Upper lobe of left lung (tissue), 6 donors: ENCODE results near the gene ZBTB11. TPM values are rescaled to one million over a fixed set of nuclear protein-coding genes. Genes with fewer than 3 reads are reported as not detected.

Source experiments
- ATAC-seq, 2 donors: fragments of 200-7000 bp; cut with Tn5 transposase; one replicate each; pipeline ENCODE4 v1.9.1; 2022; ENCODE audit warnings: mild to moderate bottlenecking in 2 of 2, moderate library complexity in 2 of 2; ENCODE audit not compliant: low FRiP score in 2 of 2
- DNase-seq, 2 donors: peaks; one replicate each; pipeline ENCODE4 v3.0.0-alpha.2; 2019 to 2020
- H3K27ac ChIP-seq, 4 donors: fragments of 200-600 bp; sonication (generic); one replicate each; pipeline ENCODE4 v1.5.1; 2016 to 2019
- H3K27me3 ChIP-seq, 4 donors: fragments of 200-600 bp; sonication (generic); one replicate each; pipeline ENCODE4 v1.5.1; 2017 to 2019
- H3K36me3 ChIP-seq, 4 donors: fragments of 200-600 bp; sonication (generic); one replicate each; pipeline ENCODE4 v1.5.1; 2016 to 2019
- H3K4me1 ChIP-seq, 4 donors: fragments of 200-600 bp; sonication (generic); one replicate each; pipeline ENCODE4 v1.5.1; 2018 to 2019
- H3K4me3 ChIP-seq, 4 donors: fragments of 200-600 bp; sonication (generic); one replicate each; pipeline ENCODE4 v1.5.1; 2017 to 2019; ENCODE audit warnings: mild to moderate bottlenecking in 2 of 4, moderate library complexity in 1 of 4
- H3K9me3 ChIP-seq, 4 donors: fragments of 200-600 bp; sonication (generic); one replicate each; pipeline ENCODE4 v1.5.1; 2018 to 2019
- CTCF ChIP-seq, 6 experiments: fragments of 450-650 bp in 4 of 6; fragments of 200-600 bp in 2 of 6; sonication (generic) in 2 of 6; IDR thresholded peaks; one replicate each; pipeline ENCODE4 v1.5.1; 2016 to 2019; ENCODE audit warnings: antibody characterized with exemption in 6 of 6
- EP300 ChIP-seq, 4 donors: sonication (generic); formaldehyde crosslinking; IDR thresholded peaks; one replicate each; pipeline ENCODE4 v1.5.1; 2017; ENCODE audit warnings: antibody characterized with exemption in 4 of 4, control low read depth in 2 of 4
- POLR2A ChIP-seq, 4 donors: fragments of 450-650 bp; IDR thresholded peaks; one replicate each; pipeline ENCODE4 v1.5.1; 2016 to 2017; ENCODE audit warnings: antibody characterized with exemption in 4 of 4, mild to moderate bottlenecking in 2 of 4
- POLR2AphosphoS5 ChIP-seq, 2 donors: sonication (generic); formaldehyde crosslinking; IDR thresholded peaks; one replicate each; pipeline ENCODE4 v1.5.1; 2017; ENCODE audit warnings: antibody characterized with exemption in 2 of 2
- WGBS, 2 donors: methylation state at CpG; one replicate each; pipeline ENCODE4 v1.1.5; 2017 to 2018; 5-methylcytosine and 5-hydroxymethylcytosine counted together
- total RNA-seq, 6 donors: library from RNA; depleted of rRNA in 4 of 6; stranded (reverse); fragments of >200 nt in 4 of 6; gene quantifications; one replicate each; pipeline versions ENCODE4 v1.1.0 to v1.2.1, GENCODE V29; 2016 to 2021
- donor health status: DM: no; HTN: no; CAD: no; lungs with moderate emphysema.
- donor health status: DM: no; HTN: yes; CAD: no; lungs with severe emphysema.

Gene ZBTB11
- total RNA-seq, 6 donors from 2014 or later, result 16.3 to 41.4 (median 19.8) TPM

- Histone ChIP-seq H3K9me3 (no peaks in the 10 kb centered on the region), H3K27me3 (no peaks in the 10 kb centered on the region), H3K4me1 (peaks cover 7 to 17% (median 12%) of the 10 kb centered on the region in 4 donors), H3K4me3 (no peak overlapping the region), H3K27ac (peak overlapping the region in 2 of 4 donors; percentile 35 to 63), H3K36me3 (peaks cover 0 to 4% (median 0%) of the 10 kb centered on the region in 4 donors)
- DNase-seq (no peak), ATAC-seq (no peak)
- 70 to 74% methylated on average over 7 of the region's 7 CpGs for WGBS, 2 donors
- TF ChIP-seq POLR2AphosphoS5 (IDR thresholded peaks at IDR 0.05), result no peak
- TF ChIP-seq POLR2A (IDR thresholded peaks at IDR 0.05), result no peak
- TF ChIP-seq EP300 (IDR thresholded peaks at IDR 0.05), result no peak
- TF ChIP-seq CTCF (IDR thresholded peaks at IDR 0.05), result no peak
Measured at GRCh38 chr3:101722394-101723173, 45.7 kb upstream of the ZBTB11 start.

- no peak for TF ChIP-seq CTCF (IDR thresholded peaks at IDR 0.05)
- no peak for TF ChIP-seq POLR2A (IDR thresholded peaks at IDR 0.05)
- no peak for TF ChIP-seq EP300 (IDR thresholded peaks at IDR 0.05)
- ATAC-seq, result no peak
- peak overlapping the region in 1 of 4 donors; percentile 63 for H3K27ac ChIP-seq
- no peaks in the 10 kb centered on the region for H3K27me3 ChIP-seq
- no peak overlapping the region for H3K4me3 ChIP-seq
- DNase-seq, result no peak
- H3K9me3 ChIP-seq, result no peaks in the 10 kb centered on the region
- peaks cover 7 to 17% (median 12%) of the 10 kb centered on the region in 4 donors for H3K4me1 ChIP-seq
- no peaks in the 10 kb centered on the region for H3K36me3 ChIP-seq
- 64 to 66% methylated on average over 10 of the region's 10 CpGs for WGBS, 2 donors
Measured at GRCh38 chr3:101720851-101721840, 44.2 kb upstream of the ZBTB11 start.

GRCh38 chr3:101719604-101720185 lies 42.8 kb upstream of the ZBTB11 start:
- WGBS, 2 donors, result 84 to 99% methylated on average over 3 of the region's 3 CpGs

GRCh38 chr3:101718455-101718854 lies 41.5 kb upstream of the ZBTB11 start:
- TF ChIP-seq POLR2A (IDR thresholded peaks at IDR 0.05) (no peak), EP300 (IDR thresholded peaks at IDR 0.05) (no peak), POLR2AphosphoS5 (IDR thresholded peaks at IDR 0.05) (no peak), CTCF (IDR thresholded peaks at IDR 0.05) (no peak)
- 76 to 82% methylated on average over 1 of the region's 1 CpG for WGBS, 2 donors
- H3K27me3 ChIP-seq, result no peaks in the 10 kb centered on the region
- H3K27ac ChIP-seq, result no peak overlapping the region
- H3K36me3 ChIP-seq, result no peaks in the 10 kb centered on the region
- no peaks in the 10 kb centered on the region for H3K4me1 ChIP-seq
- H3K4me3 ChIP-seq, result no peak overlapping the region
- DNase-seq (no peak), ATAC-seq (no peak)
- no peaks in the 10 kb centered on the region for H3K9me3 ChIP-seq

More at GRCh38 chr3:101719604-101720185, 42.8 kb upstream of the ZBTB11 start:
- ATAC-seq (no peak), DNase-seq (no peak)
- TF ChIP-seq POLR2AphosphoS5 (IDR thresholded peaks at IDR 0.05) (no peak), CTCF (IDR thresholded peaks at IDR 0.05) (no peak), EP300 (IDR thresholded peaks at IDR 0.05) (no peak), POLR2A (IDR thresholded peaks at IDR 0.05) (no peak)
- H3K27ac ChIP-seq, result peak overlapping the region in 1 of 4 donors; percentile 30
- peaks cover 5 to 7% (median 7%) of the 10 kb centered on the region in 4 donors for H3K4me1 ChIP-seq
- no peak overlapping the region for H3K4me3 ChIP-seq
- H3K36me3 ChIP-seq, result no peaks in the 10 kb centered on the region
- H3K9me3 ChIP-seq, result no peaks in the 10 kb centered on the region
- H3K27me3 ChIP-seq, result no peaks in the 10 kb centered on the region
